ENCODE data around the gene C1orf159. TPM values are rescaled to one million over a fixed set of nuclear protein-coding genes. Genes with fewer than 3 reads are reported as not detected.

The C1orf159 gene
- total and polyA plus RNA-seq, 10 of the 15 experiments (the other 5 are each of a cell fraction or from before 2014, with no cell fraction given), result 0.11 to 23.4 (median 8.0) TPM

DNA sequence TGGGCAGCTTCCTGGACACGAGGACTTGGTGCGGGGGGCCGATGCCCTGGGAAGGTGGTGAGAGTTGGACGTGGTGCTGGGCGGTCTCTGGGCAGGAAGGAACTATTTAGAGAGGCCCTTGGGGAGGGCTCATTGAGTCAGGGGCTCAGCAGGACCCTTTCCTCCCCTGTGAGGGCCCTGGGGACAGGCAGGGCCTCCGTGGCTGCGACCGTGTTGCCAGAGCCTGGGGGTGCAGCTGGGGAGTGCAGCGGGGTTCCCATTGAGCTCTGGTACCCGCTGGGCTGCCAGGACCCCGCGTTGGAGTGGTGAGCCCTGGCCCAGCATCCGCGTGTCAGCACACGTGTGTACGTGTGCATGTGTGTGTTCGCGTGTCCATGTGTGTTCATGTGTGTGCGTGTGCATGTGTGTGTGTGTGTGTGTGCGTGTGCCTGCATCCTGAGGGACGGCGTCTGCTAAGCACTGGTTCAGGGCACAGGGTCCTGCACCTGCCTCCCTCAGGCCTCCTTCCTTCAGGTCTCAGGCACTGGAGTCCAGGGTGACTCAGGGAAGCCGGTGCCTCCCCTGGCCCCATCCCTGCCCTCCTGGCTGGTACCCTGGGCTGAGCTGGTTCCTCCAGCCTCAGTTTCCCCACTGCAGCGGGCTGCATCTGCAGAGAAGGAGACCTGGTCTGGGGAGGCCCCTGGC lies 52.5 kb downstream of the C1orf159 start:
- peak; percentile 4 for ATAC-seq
- Histone ChIP-seq H3K9ac (ENCODE audit: control insufficient read depth, insufficient read depth, low read length) (no peak overlapping the region), H3K9me3 (replicated peaks; ENCODE audit: control insufficient read depth, insufficient read depth, low read length) (no peaks in the 10 kb centered on the region), H3K4me3 (peak overlapping the region; percentile 63; the same call in 1 of the 2 replicates), H3K79me2 (ENCODE audit: control insufficient read depth, insufficient read depth, low read length) (no peaks in the 10 kb centered on the region), H3K27ac (ENCODE audit: control insufficient read depth, insufficient read depth) (peak overlapping the region; percentile 34), H3K4me1 (ENCODE audit: control insufficient read depth, insufficient read depth, low read length) (peaks cover 23% of the 10 kb centered on the region), H3K27me3 (replicated peaks in 1 of 2; ENCODE audit: control insufficient read depth in 2 of 2, insufficient read depth in 2 of 2, low read length in 1 of 2) (no peaks in the 10 kb centered on the region), H4K20me1 (ENCODE audit: control insufficient read depth, insufficient read depth) (no peaks in the 10 kb centered on the region), H2AFZ (ENCODE audit: control insufficient read depth, low read depth, low read length) (peak overlapping the region; percentile 6; the same call in 1 of the 2 replicates), H3K36me3 (ENCODE audit: control insufficient read depth in 2 of 2, insufficient read depth in 2 of 2, low read length in 1 of 2) (no peaks in the 10 kb centered on the region), H3K4me2 (ENCODE audit: control insufficient read depth, insufficient read depth) (peak overlapping the region; percentile 78)
- ChIA-PET SMC1A (ENCODE audit: uncharacterized antibody, unreplicated experiment) (interaction anchor here (0.9 to 2.7 kb wide), 8 partner anchors 24 to 187 kb away, joined by 3 to 24 read pairs (median 8); partner anchors contain the start of gene ISG15), CTCF (interaction anchor here (0.7 to 8.7 kb wide), 15 partner anchors 9 to 227 kb away, joined by 3 to 83 read pairs (median 6); partner anchors contain the start of genes ISG15, NOC2L and PERM1), RAD21 (ENCODE audit: unreplicated experiment) (interaction anchor here (0.7 to 3.7 kb wide), 18 partner anchors 16 to 228 kb away, joined by 3 to 58 read pairs (median 8); partner anchors contain the start of genes AGRN, ISG15 and PERM1), POLR2A (interaction anchor here (1.0 to 2.7 kb wide), 9 partner anchors 25 to 187 kb away, joined by 3 to 15 read pairs (median 5); partner anchors contain the start of gene ISG15)
- WGBS (ENCODE audit: insufficient coverage, insufficient replicate concordance, low lambda C conversion rate, missing lambda C conversion rate), result 53% methylated on average over 24 of the region's 24 CpGs
- FAIRE-seq, result no peak
- in situ Hi-C loops (cut with MboI), result loop anchor here (5.0 kb wide), 2 partner anchors 41 to 81 kb away; partner anchors contain the start of genes AGRN and PERM1
- TF ChIP-seq ZBTB33 (IDR thresholded peaks at IDR 0.05) (peak; percentile 82), EGR1 (IDR thresholded peaks at IDR 0.05; ENCODE audit: borderline replicate concordance in 1 of 2, low read depth in 2 of 2, low read length in 2 of 2) (no peak), HDGF (IDR thresholded peaks at IDR 0.05) (peak; percentile 74; the same call in 1 of the 2 replicates), RB1 (IDR thresholded peaks at IDR 0.05; ENCODE audit: borderline replicate concordance) (0 out of 2 replicates have a peak, but pooled peaks have one; percentile 17)
- TF ChIP-seq, protein P1, sequence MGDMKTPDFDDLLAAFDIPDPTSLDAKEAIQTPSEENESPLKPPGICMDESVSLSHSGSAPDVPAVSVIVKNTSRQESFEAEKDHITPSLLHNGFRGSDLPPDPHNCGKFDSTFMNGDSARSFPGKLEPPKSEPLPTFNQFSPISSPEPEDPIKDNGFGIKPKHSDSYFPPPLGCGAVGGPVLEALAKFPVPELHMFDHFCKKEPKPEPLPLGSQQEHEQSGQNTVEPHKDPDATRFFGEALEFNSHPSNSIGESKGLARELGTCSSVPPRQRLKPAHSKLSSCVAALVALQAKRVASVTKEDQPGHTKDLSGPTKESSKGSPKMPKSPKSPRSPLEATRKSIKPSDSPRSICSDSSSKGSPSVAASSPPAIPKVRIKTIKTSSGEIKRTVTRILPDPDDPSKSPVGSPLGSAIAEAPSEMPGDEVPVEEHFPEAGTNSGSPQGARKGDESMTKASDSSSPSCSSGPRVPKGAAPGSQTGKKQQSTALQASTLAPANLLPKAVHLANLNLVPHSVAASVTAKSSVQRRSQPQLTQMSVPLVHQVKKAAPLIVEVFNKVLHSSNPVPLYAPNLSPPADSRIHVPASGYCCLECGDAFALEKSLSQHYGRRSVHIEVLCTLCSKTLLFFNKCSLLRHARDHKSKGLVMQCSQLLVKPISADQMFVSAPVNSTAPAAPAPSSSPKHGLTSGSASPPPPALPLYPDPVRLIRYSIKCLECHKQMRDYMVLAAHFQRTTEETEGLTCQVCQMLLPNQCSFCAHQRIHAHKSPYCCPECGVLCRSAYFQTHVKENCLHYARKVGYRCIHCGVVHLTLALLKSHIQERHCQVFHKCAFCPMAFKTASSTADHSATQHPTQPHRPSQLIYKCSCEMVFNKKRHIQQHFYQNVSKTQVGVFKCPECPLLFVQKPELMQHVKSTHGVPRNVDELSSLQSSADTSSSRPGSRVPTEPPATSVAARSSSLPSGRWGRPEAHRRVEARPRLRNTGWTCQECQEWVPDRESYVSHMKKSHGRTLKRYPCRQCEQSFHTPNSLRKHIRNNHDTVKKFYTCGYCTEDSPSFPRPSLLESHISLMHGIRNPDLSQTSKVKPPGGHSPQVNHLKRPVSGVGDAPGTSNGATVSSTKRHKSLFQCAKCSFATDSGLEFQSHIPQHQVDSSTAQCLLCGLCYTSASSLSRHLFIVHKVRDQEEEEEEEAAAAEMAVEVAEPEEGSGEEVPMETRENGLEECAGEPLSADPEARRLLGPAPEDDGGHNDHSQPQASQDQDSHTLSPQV (IDR thresholded peaks at IDR 0.05), result no peak
- TF ChIP-seq, protein P2, sequence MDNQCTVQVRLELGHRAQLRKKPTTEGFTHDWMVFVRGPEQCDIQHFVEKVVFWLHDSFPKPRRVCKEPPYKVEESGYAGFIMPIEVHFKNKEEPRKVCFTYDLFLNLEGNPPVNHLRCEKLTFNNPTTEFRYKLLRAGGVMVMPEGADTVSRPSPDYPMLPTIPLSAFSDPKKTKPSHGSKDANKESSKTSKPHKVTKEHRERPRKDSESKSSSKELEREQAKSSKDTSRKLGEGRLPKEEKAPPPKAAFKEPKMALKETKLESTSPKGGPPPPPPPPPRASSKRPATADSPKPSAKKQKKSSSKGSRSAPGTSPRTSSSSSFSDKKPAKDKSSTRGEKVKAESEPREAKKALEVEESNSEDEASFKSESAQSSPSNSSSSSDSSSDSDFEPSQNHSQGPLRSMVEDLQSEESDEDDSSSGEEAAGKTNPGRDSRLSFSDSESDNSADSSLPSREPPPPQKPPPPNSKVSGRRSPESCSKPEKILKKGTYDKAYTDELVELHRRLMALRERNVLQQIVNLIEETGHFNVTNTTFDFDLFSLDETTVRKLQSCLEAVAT (IDR thresholded peaks at IDR 0.05), result peak; percentile 50; the same call in 1 of the 2 replicates
- intact Hi-C loops (cut with micrococcal nuclease; ENCODE audit: unreplicated experiment), result loop anchor here (1.0 to 10.0 kb wide), 4 partner anchors 30 to 159 kb away; no protein-coding TSS in a partner anchor
- DNase-seq (ENCODE audit: low read depth, low spot score), result no peak
- TSS peak; percentile 72 for BruUV-seq (replicated peaks)

Data from GM12878 (cell line).